Jurkat, Clone E6-1 (cell line): Measurements from ENCODE around the gene DALRD3.
"Not testable (repeated sequence)": the region's sequence is repeated elsewhere in the genome, so short reads cannot be mapped to it uniquely, and the experiment has no call there.

Experiments
- DNase-seq: peaks from one replicate; pipeline ENCODE4 v3.0.0-alpha.2; 2011; ENCODE audit warnings: low read depth, low spot score
- H3K4me3 ChIP-seq: 2 replicates; pipeline ENCODE4 v1.5.1; 2011; ENCODE audit warnings: mild to moderate bottlenecking, low read length, control low read depth, moderate library complexity

Gene DALRD3

GRCh38 chr3:49023775-49024174 is 5.4 kb upstream of the DALRD3 start:
- no peak for DNase-seq
- no peak overlapping the region for H3K4me3 ChIP-seq

- H3K4me3 ChIP-seq, result peak overlapping the region; percentile 97
- DNase-seq, result no peak
These were observed 4.3 kb upstream of the DALRD3 start for GRCh38 chr3:49022688-49023171.

DNA sequence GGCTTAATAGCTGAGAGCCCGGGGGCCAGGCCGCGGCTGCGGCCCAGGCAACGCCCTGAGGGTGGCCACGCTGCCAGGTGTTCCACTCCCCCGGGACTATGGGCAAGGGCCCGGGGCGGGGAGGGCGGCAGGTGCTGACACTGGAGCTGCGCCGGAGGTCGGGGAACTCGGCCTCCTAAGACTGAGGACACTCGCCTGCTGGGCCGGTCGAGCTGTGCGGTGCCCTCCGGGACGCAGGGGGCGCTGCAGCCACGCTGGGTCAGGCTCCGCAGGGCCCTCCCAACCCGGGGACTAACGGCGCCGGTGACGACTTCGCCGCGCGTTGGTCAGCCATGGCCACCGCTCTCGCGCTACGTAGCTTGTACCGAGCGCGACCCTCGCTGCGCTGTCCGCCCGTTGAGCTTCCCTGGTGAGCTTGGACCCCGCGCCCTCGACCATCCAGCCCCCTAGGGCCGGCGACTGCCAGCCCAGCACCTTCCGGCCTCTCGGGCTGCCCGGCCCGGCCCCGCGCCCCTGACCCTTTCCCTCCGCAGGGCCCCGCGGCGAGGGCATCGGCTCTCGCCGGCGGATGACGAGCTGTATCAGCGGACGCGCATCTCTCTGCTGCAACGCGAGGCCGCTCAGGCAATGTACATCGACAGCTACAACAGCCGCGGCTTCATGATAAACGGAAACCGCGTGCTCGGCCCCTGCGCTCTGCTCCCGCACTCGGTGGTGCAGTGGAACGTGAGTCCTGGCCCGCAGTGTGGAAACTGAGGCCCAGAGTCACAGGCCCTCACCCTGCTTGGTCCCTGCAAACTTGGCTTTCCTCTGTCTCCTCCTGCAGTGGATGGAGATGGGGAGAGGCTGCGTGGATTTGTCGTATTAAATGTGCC is 3.7 kb upstream of the DALRD3 start, which contains the start of gene NDUFAF3:
TSS of gene NDUFAF3 (plus strand) at position 309 of the 875 bp plus-strand sequence. CDS start at position 333, 24 bp downstream.
- peak; percentile 86 for DNase-seq

DNA sequence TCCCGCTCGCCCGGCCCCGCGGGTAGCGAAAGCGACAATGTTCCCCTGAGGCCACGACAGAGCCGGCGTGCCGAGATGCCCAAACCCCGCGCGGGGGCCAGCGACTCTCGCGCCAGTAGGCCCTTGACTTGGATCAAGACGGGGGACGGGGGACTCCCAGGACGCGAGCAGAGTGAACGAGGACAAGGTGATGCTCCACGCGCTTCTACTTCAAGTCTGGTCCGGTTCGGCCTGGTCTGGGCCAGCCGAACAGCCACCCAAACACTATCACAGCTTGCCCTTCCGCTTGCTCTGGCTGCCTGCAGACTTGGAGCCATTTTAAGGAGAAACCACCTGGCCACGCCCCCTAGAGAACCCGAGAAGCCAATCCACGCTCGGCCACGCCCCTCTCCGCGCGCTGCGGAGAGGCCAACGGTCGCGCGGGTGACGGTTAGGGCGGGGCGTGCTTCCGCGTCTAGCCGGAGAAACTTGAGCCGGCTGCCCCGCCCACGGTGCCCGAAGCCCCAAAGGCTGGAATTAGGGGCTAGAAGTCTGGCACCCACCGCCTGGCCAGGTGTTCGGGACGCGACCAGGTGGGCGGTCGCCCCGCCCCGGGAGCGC is 2.9 kb upstream of the DALRD3 start:
- peak; percentile 96 for DNase-seq
- H3K4me3 ChIP-seq, result peak overlapping the region; percentile 97

More for the DNA sequence above, 3.7 kb upstream of the DALRD3 start, which contains the start of gene NDUFAF3:
- H3K4me3 ChIP-seq, result peak within 1 kb of the TSS; percentile 97

- DNase-seq, result no peak
- H3K4me3 ChIP-seq, result peak overlapping the region; percentile 97
These were observed 2.2 kb upstream of the DALRD3 start for GRCh38 chr3:49020330-49021212.

- peak overlapping the region; percentile 97 for H3K4me3 ChIP-seq
- DNase-seq, result no peak
These were observed 1.6 kb upstream of the DALRD3 start for GRCh38 chr3:49019941-49020329.

GRCh38 chr3:49018707-49019006 is 277 bp upstream of the DALRD3 start:
- DNase-seq, result no peak
- H3K4me3 ChIP-seq, result peak overlapping the region; percentile 68

GRCh38 chr3:49017229-49017970 is 980 bp downstream of the DALRD3 start:
- peak overlapping the region; percentile 68 for H3K4me3 ChIP-seq

GRCh38 chr3:49016414-49017228 is 1.8 kb downstream of the DALRD3 start:
- DNase-seq, result no peak

More at GRCh38 chr3:49017229-49017970, 980 bp downstream of the DALRD3 start:
- DNase-seq, result no peak

DNA sequence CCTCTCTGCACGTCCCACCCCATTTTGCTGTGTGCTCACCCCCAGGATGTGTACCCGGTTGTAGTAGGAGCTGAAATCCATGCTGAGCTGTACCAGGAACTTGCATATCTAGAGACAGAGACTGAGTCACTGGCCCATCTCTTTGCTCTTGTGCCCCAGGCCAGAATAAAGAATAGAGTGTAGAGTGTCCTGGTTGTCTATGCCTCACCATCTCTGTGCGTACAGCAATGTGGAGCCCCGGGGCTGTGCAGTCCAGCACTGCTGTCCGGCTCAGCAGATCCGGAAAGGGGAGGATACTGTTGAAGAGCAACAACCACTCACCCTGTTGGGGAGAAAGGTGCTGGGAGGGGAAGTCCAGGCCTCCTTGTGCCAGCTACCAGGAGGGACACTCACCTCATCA is 2.6 kb downstream of the DALRD3 start:
- DNase-seq, result no peak
- H3K4me3 ChIP-seq, result no peak overlapping the region

More at GRCh38 chr3:49016414-49017228, 1.8 kb downstream of the DALRD3 start:
- no peak overlapping the region for H3K4me3 ChIP-seq

- no peak overlapping the region for H3K4me3 ChIP-seq
- no peak for DNase-seq
These were observed 3.3 kb downstream of the DALRD3 start for GRCh38 chr3:49015072-49015471.

DNA sequence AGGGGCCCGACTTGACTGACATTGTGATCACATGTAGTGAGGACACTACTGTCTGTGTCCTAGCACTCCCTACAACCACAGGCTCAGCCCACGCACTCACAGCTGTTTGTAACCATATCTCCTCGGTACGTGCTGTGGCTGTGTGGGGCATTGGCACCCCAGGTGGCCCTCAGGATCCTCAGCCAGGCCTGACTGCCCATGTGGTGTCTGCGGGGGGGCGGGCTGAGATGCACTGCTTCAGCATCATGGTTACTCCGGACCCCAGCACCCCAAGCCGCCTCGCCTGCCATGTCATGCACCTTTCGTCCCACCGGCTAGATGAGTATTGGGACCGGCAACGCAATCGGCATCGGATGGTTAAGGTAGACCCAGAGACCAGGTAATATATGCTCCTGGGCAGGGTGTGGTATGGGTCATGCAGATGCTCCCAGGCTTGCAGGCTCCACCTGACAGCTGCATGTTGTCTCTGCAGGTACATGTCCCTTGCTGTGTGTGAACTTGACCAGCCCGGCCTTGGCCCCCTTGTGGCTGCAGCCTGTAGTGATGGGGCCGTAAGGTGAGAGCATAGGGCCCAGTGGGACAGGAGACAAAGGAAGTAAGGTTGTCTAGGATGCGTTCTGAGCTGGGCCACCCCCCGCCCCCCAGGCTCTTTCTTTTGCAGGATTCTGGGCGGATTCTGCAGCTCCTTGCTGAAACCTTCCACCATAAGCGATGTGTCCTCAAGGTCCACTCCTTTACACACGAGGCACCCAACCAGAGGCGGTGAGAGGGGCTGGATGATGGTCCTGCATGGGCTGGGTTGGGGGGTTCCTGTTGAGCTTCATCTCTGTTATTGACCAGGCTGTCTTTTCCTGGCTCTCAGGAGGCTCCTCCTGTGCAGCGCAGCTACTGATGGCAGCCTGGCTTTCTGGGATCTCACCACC is 4.4 kb downstream of the DALRD3 start:
- no peak for DNase-seq
- H3K4me3 ChIP-seq, result no peak overlapping the region

DNA sequence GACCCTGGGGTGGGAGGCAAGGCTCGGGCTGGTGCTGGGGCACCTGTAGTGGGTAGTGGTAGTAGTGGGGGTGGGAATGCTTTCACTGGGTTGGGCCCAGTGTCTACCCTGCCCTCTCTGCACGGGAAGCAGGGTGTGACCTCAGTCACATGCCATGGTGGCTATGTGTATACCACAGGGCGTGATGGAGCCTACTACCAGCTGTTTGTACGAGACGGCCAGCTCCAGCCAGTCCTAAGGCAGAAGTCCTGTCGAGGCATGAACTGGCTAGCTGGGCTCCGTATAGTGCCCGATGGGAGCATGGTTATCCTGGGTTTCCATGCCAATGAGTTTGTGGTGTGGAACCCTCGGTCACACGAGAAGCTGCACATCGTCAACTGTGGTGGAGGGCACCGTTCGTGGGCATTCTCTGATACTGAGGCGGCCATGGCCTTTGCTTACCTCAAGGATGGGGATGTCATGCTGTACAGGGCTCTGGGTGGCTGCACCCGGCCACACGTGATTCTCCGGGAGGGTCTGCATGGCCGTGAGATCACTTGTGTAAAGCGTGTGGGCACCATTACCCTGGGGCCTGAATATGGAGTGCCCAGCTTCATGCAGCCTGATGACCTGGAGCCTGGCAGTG is 5.2 kb downstream of the DALRD3 start:
- DNase-seq, result no peak
- no peak overlapping the region for H3K4me3 ChIP-seq

DNA sequence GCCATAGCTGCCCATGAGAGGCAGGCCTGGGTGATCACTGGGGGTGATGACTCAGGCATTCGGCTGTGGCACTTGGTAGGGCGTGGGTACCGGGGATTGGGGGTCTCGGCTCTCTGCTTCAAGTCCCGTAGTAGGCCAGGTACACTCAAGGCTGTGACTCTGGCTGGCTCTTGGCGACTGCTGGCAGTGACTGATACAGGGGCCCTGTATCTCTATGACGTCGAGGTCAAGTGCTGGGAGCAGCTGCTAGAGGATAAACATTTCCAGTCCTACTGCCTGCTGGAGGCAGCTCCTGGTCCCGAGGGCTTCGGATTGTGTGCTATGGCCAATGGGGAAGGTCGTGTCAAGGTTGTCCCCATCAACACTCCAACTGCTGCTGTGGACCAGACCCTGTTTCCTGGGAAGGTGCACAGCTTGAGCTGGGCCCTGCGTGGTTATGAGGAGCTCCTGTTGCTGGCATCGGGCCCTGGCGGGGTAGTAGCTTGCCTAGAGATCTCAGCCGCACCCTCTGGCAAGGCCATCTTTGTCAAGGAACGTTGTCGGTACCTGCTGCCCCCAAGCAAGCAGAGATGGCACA is 5.9 kb downstream of the DALRD3 start:
- no peak overlapping the region for H3K4me3 ChIP-seq
- DNase-seq, result no peak

DNA sequence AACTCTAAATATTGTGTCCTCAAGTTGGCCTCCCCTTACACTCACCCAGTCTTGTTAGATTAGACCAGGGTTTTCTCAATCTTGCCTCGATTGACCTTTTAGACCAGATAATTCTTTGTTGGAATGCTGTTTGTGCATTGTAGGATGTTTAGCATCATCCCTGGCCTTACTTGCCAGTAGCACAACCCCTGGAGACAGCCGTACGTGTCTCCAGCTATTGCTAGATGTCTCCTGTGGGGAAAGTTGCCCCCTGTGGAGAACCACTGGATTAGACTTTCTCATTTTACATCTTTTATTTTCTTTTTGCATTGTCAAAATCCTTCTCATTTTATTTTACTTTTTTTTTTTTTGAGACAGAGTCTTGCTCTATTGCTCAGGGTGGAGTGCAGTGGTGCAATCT is 9.0 kb downstream of the DALRD3 start:
- H3K4me3 ChIP-seq, result no peak overlapping the region
- DNase-seq, result no peak

GRCh38 chr3:49008627-49009026 is 9.8 kb downstream of the DALRD3 start:
- not testable (repeated sequence) for DNase-seq
- peak overlapping the region; percentile 85; the same call in 1 of the 2 replicates for H3K4me3 ChIP-seq
